BJ (cell line): ENCODE results near the gene KRT84. TPM values are rescaled to one million over a fixed set of nuclear protein-coding genes. Genes with fewer than 3 reads are reported as not detected.

Experiments
- CTCF ChIA-PET: fragments of 350-600 bp; formaldehyde crosslinking; extraction: SDS; loops from one replicate; lab custom pipeline; 2021; ENCODE audit warnings: antibody characterized with exemption, inconsistent platforms; lab: Yijun Ruan, JAX
- POLR2A ChIA-PET: fragments of 300-600 bp; sonication (Branson Sonifier 250); formaldehyde crosslinking; extraction: SDS; loops from one replicate; lab custom pipeline; 2021; ENCODE audit warnings: antibody characterized with exemption; lab: Charles Lee
- DNase-seq: peaks from one replicate; pipeline ENCODE4 v3.0.0-alpha.2; 2011; ENCODE audit warnings: low read depth
- H3K27me3 ChIP-seq: 2 replicates; pipeline ENCODE4 v1.6.0; 2011; ENCODE audit warnings: low read length; ENCODE audit not compliant: control insufficient read depth, insufficient read depth
- H3K36me3 ChIP-seq: 2 replicates; pipeline ENCODE4 v1.5.1; 2011; ENCODE audit warnings: low read length; ENCODE audit not compliant: control insufficient read depth, insufficient read depth
- H3K4me3 ChIP-seq: 2 replicates; pipeline ENCODE4 v1.5.1; 2011; ENCODE audit warnings: low read depth, mild to moderate bottlenecking, control low read depth, low read length
- polyA plus RNA-seq: library from polyadenylated mRNA; depleted of rRNA; stranded (reverse); fragments of >200 nt; gene quantifications from 2 replicates; pipeline ENCODE4 v1.2.3, GENCODE V29; 2011
- TF ChIP-seq, protein P1 (sequence below): IDR thresholded peaks from 2 replicates; pipeline ENCODE4 v1.5.1; 2011; ENCODE audit warnings: low read depth, mild to moderate bottlenecking, control low read depth, inconsistent platforms, low read length, moderate library complexity; ENCODE audit not compliant: insufficient read depth

Gene KRT84
- polyA plus RNA-seq, 1 experiment, result not detected

DNA sequence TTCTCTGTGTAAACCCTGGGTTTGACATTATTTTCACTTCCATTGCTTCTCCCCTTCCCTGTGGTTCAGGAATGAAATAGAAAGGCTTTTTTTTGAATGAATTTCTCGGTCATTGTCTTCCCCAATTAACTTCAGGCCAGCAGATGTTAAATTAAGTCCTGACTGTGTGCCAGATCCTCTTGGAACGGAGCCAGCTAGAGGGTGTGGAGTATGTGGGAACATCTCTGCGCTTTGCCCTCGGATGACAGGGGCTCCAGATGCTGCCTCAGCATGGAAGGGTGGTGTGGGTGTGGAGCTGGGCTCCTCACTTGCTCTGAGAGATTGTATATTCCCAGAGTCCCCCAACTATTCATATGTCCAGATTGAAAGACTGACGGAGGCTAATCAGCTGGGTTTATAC lies 31.3 kb downstream of the KRT84 start:
- ChIA-PET CTCF (interaction anchor here (1.2 to 1.7 kb wide), 3 partner anchors 10 to 27 kb away, joined by 3 to 4 read pairs (median 3); no protein-coding TSS in a partner anchor), POLR2A (no interaction called here)
- Histone ChIP-seq H3K36me3 (no peaks in the 10 kb centered on the region), H3K27me3 (peaks cover 16% of the 10 kb centered on the region), H3K4me3 (no peak overlapping the region)
- no peak for DNase-seq
- TF ChIP-seq, protein P1, sequence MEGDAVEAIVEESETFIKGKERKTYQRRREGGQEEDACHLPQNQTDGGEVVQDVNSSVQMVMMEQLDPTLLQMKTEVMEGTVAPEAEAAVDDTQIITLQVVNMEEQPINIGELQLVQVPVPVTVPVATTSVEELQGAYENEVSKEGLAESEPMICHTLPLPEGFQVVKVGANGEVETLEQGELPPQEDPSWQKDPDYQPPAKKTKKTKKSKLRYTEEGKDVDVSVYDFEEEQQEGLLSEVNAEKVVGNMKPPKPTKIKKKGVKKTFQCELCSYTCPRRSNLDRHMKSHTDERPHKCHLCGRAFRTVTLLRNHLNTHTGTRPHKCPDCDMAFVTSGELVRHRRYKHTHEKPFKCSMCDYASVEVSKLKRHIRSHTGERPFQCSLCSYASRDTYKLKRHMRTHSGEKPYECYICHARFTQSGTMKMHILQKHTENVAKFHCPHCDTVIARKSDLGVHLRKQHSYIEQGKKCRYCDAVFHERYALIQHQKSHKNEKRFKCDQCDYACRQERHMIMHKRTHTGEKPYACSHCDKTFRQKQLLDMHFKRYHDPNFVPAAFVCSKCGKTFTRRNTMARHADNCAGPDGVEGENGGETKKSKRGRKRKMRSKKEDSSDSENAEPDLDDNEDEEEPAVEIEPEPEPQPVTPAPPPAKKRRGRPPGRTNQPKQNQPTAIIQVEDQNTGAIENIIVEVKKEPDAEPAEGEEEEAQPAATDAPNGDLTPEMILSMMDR, result no peak

DNA sequence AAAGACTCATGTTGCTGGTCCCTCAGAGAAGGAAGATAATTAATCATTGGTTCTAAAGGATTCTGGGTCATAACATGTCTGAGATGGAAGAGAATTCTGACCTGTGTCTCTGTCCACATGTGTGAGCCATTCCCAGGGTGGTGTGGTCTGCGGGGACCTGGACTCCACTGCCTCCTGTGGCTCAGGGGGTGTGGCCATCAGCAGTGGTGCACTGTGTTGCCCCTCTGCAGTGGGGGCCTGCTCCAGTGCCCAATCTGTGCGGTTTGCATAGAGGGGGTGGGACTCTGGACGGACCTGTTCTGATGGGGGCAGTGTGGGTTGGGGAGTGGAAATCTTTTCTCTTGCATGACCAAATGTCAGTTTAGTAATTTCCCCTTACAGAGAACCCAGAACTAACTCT lies 31.7 kb downstream of the KRT84 start:
- Histone ChIP-seq H3K27me3 (peaks cover 16% of the 10 kb centered on the region), H3K4me3 (no peak overlapping the region), H3K36me3 (no peaks in the 10 kb centered on the region)
- CTCF ChIA-PET, result interaction anchor here (1.6 kb wide), 1 partner anchor 27 kb away, joined by 3 read pairs; no protein-coding TSS in a partner anchor
- POLR2A ChIA-PET, result no interaction called here
- no peak for DNase-seq
- TF ChIP-seq, protein P1, result no peak

DNA sequence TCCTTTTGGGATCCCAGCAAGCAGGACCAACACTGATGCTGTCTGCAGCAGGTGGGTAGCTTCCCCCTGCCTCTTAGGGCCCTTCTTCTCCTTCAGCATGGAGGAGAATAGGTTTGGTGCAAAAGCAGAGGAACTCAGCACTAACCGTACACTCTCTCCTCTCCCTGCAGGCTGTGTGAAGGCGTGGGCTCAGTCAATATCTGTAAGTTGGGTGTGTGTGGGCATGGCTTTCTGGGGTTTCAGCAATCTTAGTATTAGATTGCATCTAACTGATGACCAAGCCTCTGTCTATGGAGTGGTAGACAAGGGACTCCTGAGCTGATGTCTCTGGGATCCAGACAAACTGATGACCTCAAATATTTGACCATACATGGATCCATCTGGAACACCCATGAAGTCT lies 32.5 kb downstream of the KRT84 start:
- Histone ChIP-seq H3K4me3 (no peak overlapping the region), H3K27me3 (peaks cover 16% of the 10 kb centered on the region), H3K36me3 (no peaks in the 10 kb centered on the region)
- ChIA-PET CTCF (interaction anchor here (1.2 to 2.4 kb wide), 3 partner anchors 25 to 514 kb away, joined by 3 to 9 read pairs (median 4); no protein-coding TSS in a partner anchor), POLR2A (no interaction called here)
- DNase-seq, result no peak
- TF ChIP-seq, protein P1, result no peak

DNA sequence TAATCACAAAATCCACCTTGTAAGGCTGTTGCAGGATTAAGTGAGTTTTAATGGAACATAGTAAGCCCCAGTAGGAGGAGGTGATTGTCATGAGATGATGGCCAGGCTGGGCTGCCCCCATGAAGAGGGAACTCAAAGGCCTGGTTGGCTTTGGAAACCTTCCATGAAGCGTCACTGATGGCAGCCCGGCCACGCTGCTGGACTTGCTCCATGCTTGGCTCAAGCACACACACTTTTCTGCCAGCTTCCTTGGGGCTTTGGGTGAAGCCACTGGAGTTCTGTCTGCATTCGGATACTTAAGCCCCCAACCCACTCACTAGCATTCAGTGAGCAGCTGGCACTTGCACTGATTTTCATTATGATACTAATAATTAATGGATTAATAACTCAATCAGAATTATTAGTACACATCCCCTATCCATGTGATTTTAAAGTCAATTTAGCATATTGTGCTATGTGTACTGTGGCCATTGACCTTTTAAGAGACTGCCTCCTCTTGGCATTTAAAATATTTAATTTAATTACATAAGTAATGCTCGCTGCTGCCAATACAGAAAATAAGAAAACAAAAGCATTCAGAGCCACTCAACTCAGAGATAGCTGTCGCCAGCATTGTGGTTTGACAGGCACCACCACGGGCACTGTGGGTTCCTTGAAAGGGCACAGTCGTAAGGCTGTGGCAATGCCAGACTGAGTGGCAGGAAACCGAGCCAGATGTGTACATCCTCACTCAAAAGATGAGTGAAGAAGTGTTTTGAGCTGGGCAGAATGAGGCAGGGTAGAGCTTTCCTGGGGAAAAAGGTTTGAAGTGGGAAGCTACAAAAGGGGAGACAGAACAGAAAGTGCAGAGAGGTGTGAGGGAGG lies 34.0 kb downstream of the KRT84 start:
- TF ChIP-seq, protein P1, result no peak

DNA sequence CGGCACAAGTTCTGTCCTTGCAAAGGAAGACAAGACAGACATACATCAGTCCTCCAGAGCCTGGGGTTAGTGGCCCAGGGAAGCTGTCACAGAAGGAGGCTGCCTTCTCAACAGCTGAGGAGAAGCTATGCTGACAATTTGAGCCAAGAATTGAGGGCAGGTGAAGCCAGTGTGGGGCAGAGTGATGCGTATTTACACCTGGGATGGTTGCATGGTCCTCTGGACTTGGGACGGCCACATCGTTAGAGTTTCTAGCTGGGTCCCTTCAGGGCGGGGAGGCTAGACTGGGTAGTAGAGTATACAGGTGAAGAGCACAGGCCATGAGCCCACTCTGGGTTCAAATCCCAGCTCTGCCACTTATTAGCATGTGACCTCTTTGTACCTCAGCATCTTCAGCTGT lies 34.7 kb downstream of the KRT84 start:
- TF ChIP-seq, protein P1, result no peak
- CTCF ChIA-PET, result interaction anchor here (1.2 to 2.4 kb wide), 3 partner anchors 23 to 529 kb away, joined by 3 to 9 read pairs (median 5); no protein-coding TSS in a partner anchor

More for the DNA sequence above, 34.0 kb downstream of the KRT84 start:
- Histone ChIP-seq H3K36me3 (no peaks in the 10 kb centered on the region), H3K27me3 (peaks cover 16% of the 10 kb centered on the region), H3K4me3 (no peak overlapping the region)
- POLR2A ChIA-PET, result no interaction called here
- no peak for DNase-seq
- CTCF ChIA-PET, result interaction anchor here (0.7 to 2.4 kb wide), 2 partner anchors 24 to 194 kb away, joined by 3 to 9 read pairs; no protein-coding TSS in a partner anchor

More for the DNA sequence above, 34.7 kb downstream of the KRT84 start:
- POLR2A ChIA-PET, result no interaction called here
- DNase-seq, result no peak
- Histone ChIP-seq H3K36me3 (no peaks in the 10 kb centered on the region), H3K27me3 (peaks cover 19% of the 10 kb centered on the region), H3K4me3 (no peak overlapping the region)
